A673 (cell line): ENCODE data around the gene HDAC4. TPM values are rescaled to one million over a fixed set of nuclear protein-coding genes. Genes with fewer than 3 reads are reported as not detected.

Source experiments
- BruUV-seq: library from RNA; stranded (reverse); fragments of 400-500 nt; replicated peaks from 2 replicates; lab custom pipeline; 2021; lab: Mats Ljungman, UMichigan
- CTCF ChIA-PET: fragments of 300-600 bp; sonication (Branson Sonifier 250); formaldehyde crosslinking; loops from one replicate; lab custom pipeline; 2022; ENCODE audit warnings: antibody characterized with exemption; lab: Charles Lee
- POLR2A ChIA-PET: fragments of 300-600 bp; sonication (Branson Sonifier 250); formaldehyde crosslinking; loops from one replicate; lab custom pipeline; 2022; ENCODE audit warnings: antibody characterized with exemption; ENCODE audit not compliant: low non-redundant PET; lab: Charles Lee
- DNase-seq: peaks from one replicate; pipeline ENCODE4 v3.0.0-alpha.2; 2015; ENCODE audit warnings: low spot score
- H3K27ac ChIP-seq: fragments of 200-600 bp; sonication (generic); 2 replicates; pipeline ENCODE4 v1.5.1; 2016; ENCODE audit warnings: mixed run types, low read depth, mild to moderate bottlenecking, mixed read lengths, antibody characterized with exemption, low read length; ENCODE audit not compliant: poor library complexity, severe bottlenecking
- H3K27me3 ChIP-seq: fragments of 200-600 bp; sonication (generic); replicated peaks from 2 replicates; pipeline ENCODE4 v1.6.1; 2017; ENCODE audit warnings: mixed run types, low read depth, mild to moderate bottlenecking, mixed read lengths, antibody characterized with exemption, low read length; ENCODE audit not compliant: insufficient read depth, poor library complexity
- H3K36me3 ChIP-seq: fragments of 200-600 bp; sonication (generic); 2 replicates; pipeline ENCODE4 v1.6.1; 2016; ENCODE audit warnings: mixed run types, mild to moderate bottlenecking, mixed read lengths, antibody characterized with exemption, low read length; ENCODE audit not compliant: insufficient read depth, poor library complexity, severe bottlenecking
- H3K4me1 ChIP-seq: fragments of 200-600 bp; sonication (generic); 2 replicates; pipeline ENCODE4 v1.6.1; 2017; ENCODE audit warnings: mixed run types, mild to moderate bottlenecking, mixed read lengths, antibody characterized with exemption, low read length; ENCODE audit not compliant: insufficient read depth, poor library complexity, severe bottlenecking
- H3K4me3 ChIP-seq: fragments of 200-600 bp; sonication (generic); 2 replicates; pipeline ENCODE4 v1.5.1; 2016; ENCODE audit warnings: low read depth, mixed run types, mild to moderate bottlenecking, mixed read lengths, low read length; ENCODE audit not compliant: poor library complexity, severe bottlenecking
- H3K9me3 ChIP-seq: fragments of 200-600 bp; sonication (generic); 2 replicates; pipeline ENCODE4 v1.6.1; 2016; ENCODE audit warnings: mixed run types, low read depth, mild to moderate bottlenecking, mixed read lengths, antibody characterized with exemption, low read length; ENCODE audit not compliant: poor library complexity, severe bottlenecking
- CTCF ChIP-seq: fragments of 300-800, 200-600 bp; sonication (generic); conservative IDR thresholded peaks from 2 replicates; pipeline ENCODE4 v1.5.1; 2017; ENCODE audit warnings: low read depth, mild to moderate bottlenecking, antibody characterized with exemption, low read length, moderate library complexity, mixed read lengths
- EZH2 ChIP-seq: fragments of 200-600 bp; sonication (generic); IDR thresholded peaks from 2 replicates; pipeline ENCODE4 v1.6.1; 2017; ENCODE audit warnings: borderline replicate concordance, low read depth, mild to moderate bottlenecking, mixed read lengths, antibody characterized with exemption, low read length; ENCODE audit not compliant: poor library complexity, severe bottlenecking
- intact Hi-C: fragments of 100-400 bp; cut with micrococcal nuclease; formaldehyde crosslinking; loops from one replicate; pipeline ENCODE4 v1.10.0; 2022; ENCODE audit not compliant: unreplicated experiment
- total RNA-seq: library from RNA; stranded (reverse); gene quantifications from 2 replicates; pipeline ENCODE4 v1.2.3, GENCODE V29; 2021

HDAC4 gene
- total RNA-seq, 1 experiment from 2014 or later, result 40.0 TPM

- ChIA-PET POLR2A (no interaction called here), CTCF (no interaction called here)
- no peak for TF ChIP-seq CTCF
- intact Hi-C loops, result no loop called here
- BruUV-seq, result no TSS peak
- no peak overlapping the region for H3K27ac ChIP-seq
- no peak for DNase-seq
- H3K36me3 ChIP-seq, result no peaks in the 10 kb centered on the region
- no peaks in the 10 kb centered on the region for H3K27me3 ChIP-seq
- no peak overlapping the region for H3K4me3 ChIP-seq
- no peaks in the 10 kb centered on the region for H3K9me3 ChIP-seq
- no peaks in the 10 kb centered on the region for H3K4me1 ChIP-seq
Observed at GRCh38 chr2:239163688-239164334, 237.0 kb downstream of the HDAC4 start.

GRCh38 chr2:239162976-239163687 lies 237.7 kb downstream of the HDAC4 start:
- intact Hi-C loops, result no loop called here
- no peak for DNase-seq
- Histone ChIP-seq H3K27ac (no peak overlapping the region), H3K27me3 (no peaks in the 10 kb centered on the region), H3K9me3 (no peaks in the 10 kb centered on the region), H3K4me1 (no peaks in the 10 kb centered on the region), H3K4me3 (no peak overlapping the region), H3K36me3 (no peaks in the 10 kb centered on the region)
- no peak for TF ChIP-seq EZH2
- CTCF ChIA-PET, result no interaction called here
- BruUV-seq, result no TSS peak
- POLR2A ChIA-PET, result no interaction called here

GRCh38 chr2:239162141-239162821 lies 238.5 kb downstream of the HDAC4 start:
- intact Hi-C loops, result no loop called here
- H3K27me3 ChIP-seq, result no peaks in the 10 kb centered on the region
- no peak overlapping the region for H3K27ac ChIP-seq
- CTCF ChIA-PET, result no interaction called here
- H3K4me1 ChIP-seq, result no peaks in the 10 kb centered on the region
- no peaks in the 10 kb centered on the region for H3K36me3 ChIP-seq
- no TSS peak for BruUV-seq
- no peaks in the 10 kb centered on the region for H3K9me3 ChIP-seq
- no peak overlapping the region for H3K4me3 ChIP-seq
- POLR2A ChIA-PET, result no interaction called here
- TF ChIP-seq EZH2, result no peak
- no peak for TF ChIP-seq CTCF
- DNase-seq, result no peak
